ENCODE data around the gene OTP. TPM values are rescaled to one million over a fixed set of nuclear protein-coding genes. Genes with fewer than 3 reads are reported as not detected.

The OTP gene
- total RNA-seq, 1 donor from 2014 or later, result not detected

- TF ChIP-seq CTCF (IDR thresholded peaks at IDR 0.05; ENCODE audit: unreplicated experiment), result no peak
- DNase-seq (ENCODE audit: low spot score in 2 of 2, unreplicated experiment in 2 of 2), result no peak
- H3K4me1 Mint-ChIP-seq, result peaks cover 14% of the 10 kb centered on the region
- H3K4me3 Mint-ChIP-seq, result no peak overlapping the region
- H3K27me3 Mint-ChIP-seq (ENCODE audit: low read depth), result peaks cover 97% of the 10 kb centered on the region
- H3K27ac Mint-ChIP-seq, result no peak overlapping the region
- no peaks in the 10 kb centered on the region for H3K36me3 Mint-ChIP-seq
- H3K9me3 Mint-ChIP-seq, result no peaks in the 10 kb centered on the region
Observed at GRCh38 chr5:77633207-77633675, 5.3 kb downstream of the OTP start.

- H3K27me3 Mint-ChIP-seq (ENCODE audit: low read depth), result peaks cover 96% of the 10 kb centered on the region
- no peak overlapping the region for H3K4me3 Mint-ChIP-seq
- H3K27ac Mint-ChIP-seq, result no peak overlapping the region
- H3K36me3 Mint-ChIP-seq, result no peaks in the 10 kb centered on the region
- H3K4me1 Mint-ChIP-seq, result peaks cover 14% of the 10 kb centered on the region
- no peak for TF ChIP-seq CTCF (IDR thresholded peaks at IDR 0.05; ENCODE audit: unreplicated experiment)
- DNase-seq (ENCODE audit: low spot score in 2 of 2, unreplicated experiment in 2 of 2), result no peak
- no peaks in the 10 kb centered on the region for H3K9me3 Mint-ChIP-seq
Observed at GRCh38 chr5:77632526-77633206, 5.8 kb downstream of the OTP start.

DNA sequence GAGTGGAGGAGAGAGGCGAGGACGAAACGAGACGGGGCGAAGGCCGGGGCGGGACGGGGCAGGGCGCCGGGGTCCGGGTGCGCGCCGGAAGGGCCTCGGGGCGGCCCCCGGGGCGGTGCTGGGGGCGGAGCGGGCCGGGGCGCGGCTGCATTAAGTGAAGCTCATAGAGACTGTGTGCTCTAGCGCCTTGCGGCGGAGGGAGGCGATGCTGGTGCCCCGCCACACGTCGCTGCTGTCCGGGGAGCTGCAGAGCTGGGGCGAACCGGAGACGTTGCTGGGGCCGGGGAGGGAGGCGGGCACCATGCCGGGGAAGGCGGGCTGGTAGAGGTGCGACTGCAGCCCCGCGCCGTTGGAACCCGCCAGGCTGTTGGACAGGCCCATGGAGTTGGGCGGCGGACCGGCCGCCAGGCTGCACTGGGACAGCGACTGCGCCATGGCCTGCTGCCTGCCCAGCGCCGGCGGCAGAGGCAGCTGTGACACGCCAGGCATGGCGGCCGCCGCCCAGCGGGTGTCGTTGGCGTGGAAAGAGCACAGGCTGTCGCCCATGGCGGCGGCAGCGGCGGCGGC, 8.3 kb downstream of the OTP start:
- no peaks in the 10 kb centered on the region for H3K9me3 Mint-ChIP-seq
- H3K4me3 Mint-ChIP-seq, result peak overlapping the region; percentile 50
- DNase-seq (ENCODE audit: low spot score in 2 of 2, unreplicated experiment in 2 of 2), result peak in 1 of 2 experiments; percentile 48
- peak; percentile 23 for TF ChIP-seq CTCF (IDR thresholded peaks at IDR 0.05; ENCODE audit: unreplicated experiment)
- H3K27ac Mint-ChIP-seq, result no peak overlapping the region
- peaks cover 12% of the 10 kb centered on the region for H3K4me1 Mint-ChIP-seq
- H3K27me3 Mint-ChIP-seq (ENCODE audit: low read depth), result peaks cover 96% of the 10 kb centered on the region
- H3K36me3 Mint-ChIP-seq, result no peaks in the 10 kb centered on the region

- no peak for TF ChIP-seq CTCF (IDR thresholded peaks at IDR 0.05; ENCODE audit: unreplicated experiment)
- Mint-ChIP-seq H3K9me3 (no peaks in the 10 kb centered on the region), H3K36me3 (no peaks in the 10 kb centered on the region), H3K27me3 (ENCODE audit: low read depth) (peaks cover 96% of the 10 kb centered on the region), H3K27ac (no peak overlapping the region), H3K4me1 (peaks cover 12% of the 10 kb centered on the region), H3K4me3 (peak overlapping the region; percentile 66)
- no peak for DNase-seq (ENCODE audit: low spot score in 2 of 2, unreplicated experiment in 2 of 2)
Observed at GRCh38 chr5:77629509-77630113, 8.9 kb downstream of the OTP start.

DNA sequence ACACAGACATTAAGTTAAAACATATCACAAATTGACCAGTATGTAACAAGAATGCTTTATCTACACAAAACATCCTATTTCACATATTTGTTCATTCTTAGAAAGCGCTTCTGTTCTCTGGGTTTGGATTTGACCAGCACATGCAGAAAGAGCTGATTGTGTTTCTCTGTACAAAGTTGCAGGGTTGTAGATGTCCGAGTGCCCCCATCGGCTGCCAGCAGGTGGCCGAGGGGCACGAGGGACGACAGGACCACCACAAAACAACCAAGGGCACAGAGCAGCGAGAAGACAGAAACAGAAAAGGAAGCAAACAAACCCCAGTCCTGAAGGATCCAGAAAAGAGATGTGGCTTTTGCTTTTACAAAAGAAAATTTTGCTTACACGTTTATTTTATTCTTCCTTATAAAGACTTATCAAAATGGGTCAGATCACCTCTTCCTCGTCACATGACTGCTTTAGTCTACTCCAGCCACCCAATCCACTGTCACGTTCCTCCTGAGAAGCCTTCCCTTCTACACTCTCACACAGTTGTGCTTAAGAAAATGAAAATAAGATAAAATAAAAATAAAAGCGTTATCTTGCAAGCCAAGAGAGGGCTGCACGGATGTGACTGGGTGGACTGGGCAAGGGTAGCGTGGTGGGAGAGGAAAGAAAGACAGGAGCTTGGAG, 9.5 kb downstream of the OTP start:
- H3K9me3 Mint-ChIP-seq, result no peaks in the 10 kb centered on the region
- peaks cover 97% of the 10 kb centered on the region for H3K27me3 Mint-ChIP-seq (ENCODE audit: low read depth)
- no peak overlapping the region for H3K27ac Mint-ChIP-seq
- H3K4me1 Mint-ChIP-seq, result peaks cover 12% of the 10 kb centered on the region
- H3K36me3 Mint-ChIP-seq, result no peaks in the 10 kb centered on the region
- peak overlapping the region; percentile 66 for H3K4me3 Mint-ChIP-seq
- DNase-seq (ENCODE audit: low spot score in 2 of 2, unreplicated experiment in 2 of 2), result no peak
- no peak for TF ChIP-seq CTCF (IDR thresholded peaks at IDR 0.05; ENCODE audit: unreplicated experiment)

Measured in mesothelial cell of epicardium (in vitro differentiated cells).